GM13976 (cell line): ENCODE data around the gene CLSTN2.

Experiments
- DNase-seq: peaks from one replicate; pipeline ENCODE4 v3.0.0; 2012; ENCODE audit warnings: low spot score
- CTCF ChIP-seq: IDR thresholded peaks from 2 replicates; pipeline ENCODE4 v1.5.1; 2012; ENCODE audit warnings: borderline replicate concordance, mild to moderate bottlenecking; ENCODE audit not compliant: insufficient read depth; ENCODE audit errors: extremely low read depth, missing control alignments, control extremely low read depth
- in situ Hi-C: fragments of 300-500 bp; cut with MboI; formaldehyde crosslinking; loops from one replicate; pipeline ENCODE4 v1.12.0; 2022; ENCODE audit warnings: low sequenced_read_pairs, mixed read lengths, inconsistent platforms; ENCODE audit not compliant: unreplicated experiment

Gene CLSTN2

GRCh38 chr3:140225996-140226395 is 291.0 kb downstream of the CLSTN2 start:
- TF ChIP-seq CTCF, result no peak
- in situ Hi-C loops, result no loop called here
- DNase-seq, result no peak

GRCh38 chr3:140233702-140234101 is 298.7 kb downstream of the CLSTN2 start:
- TF ChIP-seq CTCF, result no peak
- no peak for DNase-seq
- in situ Hi-C loops, result no loop called here

GRCh38 chr3:140234256-140234655 is 299.3 kb downstream of the CLSTN2 start:
- DNase-seq, result no peak
- TF ChIP-seq CTCF, result no peak
- in situ Hi-C loops, result no loop called here

GRCh38 chr3:140236836-140237501 is 302.0 kb downstream of the CLSTN2 start:
- in situ Hi-C loops, result no loop called here
- no peak for DNase-seq

GRCh38 chr3:140238646-140239314 is 303.8 kb downstream of the CLSTN2 start:
- DNase-seq, result no peak
- no peak for TF ChIP-seq CTCF
- in situ Hi-C loops, result no loop called here

More at GRCh38 chr3:140236836-140237501, 302.0 kb downstream of the CLSTN2 start:
- no peak for TF ChIP-seq CTCF

- in situ Hi-C loops, result no loop called here
- DNase-seq, result no peak
- no peak for TF ChIP-seq CTCF
Measured at GRCh38 chr3:140242818-140243276, 307.9 kb downstream of the CLSTN2 start.

- DNase-seq, result no peak
- in situ Hi-C loops, result no loop called here
- TF ChIP-seq CTCF, result no peak
Measured at GRCh38 chr3:140243575-140243974, 308.6 kb downstream of the CLSTN2 start.
